GM19397 (cell line): Measurements from ENCODE around the gene FAM83G.

Experiments used
- ATAC-seq: cut with Tn5 transposase; IDR thresholded peaks from one replicate; pipeline ENCODE4 v1.9.1; 2021; ENCODE audit warnings: mild to moderate bottlenecking, moderate library complexity; ENCODE audit not compliant: unreplicated experiment

The FAM83G gene

GRCh38 chr17:18970582-18971480 is 33.7 kb downstream of the FAM83G start:
- ATAC-seq, result no peak

GRCh38 chr17:18968945-18969887 is 35.3 kb downstream of the FAM83G start:
- no peak for ATAC-seq

- ATAC-seq, result no peak
Observed at GRCh38 chr17:18968345-18968744, 36.2 kb downstream of the FAM83G start.

- no peak for ATAC-seq
Observed at GRCh38 chr17:18967916-18968315, 36.6 kb downstream of the FAM83G start.

GRCh38 chr17:18966831-18967624 is 37.5 kb downstream of the FAM83G start:
- ATAC-seq, result no peak

GRCh38 chr17:18965530-18966236 is 38.9 kb downstream of the FAM83G start:
- no peak for ATAC-seq

- no peak for ATAC-seq
Observed at GRCh38 chr17:18964550-18964949, 40.0 kb downstream of the FAM83G start.

GRCh38 chr17:18964018-18964351 is 40.6 kb downstream of the FAM83G start:
- ATAC-seq, result no peak

- ATAC-seq, result no peak
Observed at GRCh38 chr17:18963126-18964017, 41.2 kb downstream of the FAM83G start.

GRCh38 chr17:18962494-18962815 is 42.1 kb downstream of the FAM83G start:
- no peak for ATAC-seq

GRCh38 chr17:18961634-18962493 is 42.7 kb downstream of the FAM83G start:
- ATAC-seq, result no peak

- peak; percentile 76 for ATAC-seq
Observed at GRCh38 chr17:18960803-18961511, 43.6 kb downstream of the FAM83G start.

GRCh38 chr17:18960241-18960665 is 44.3 kb downstream of the FAM83G start:
- ATAC-seq, result no peak

GRCh38 chr17:18959845-18960240 is 44.7 kb downstream of the FAM83G start:
- ATAC-seq, result no peak

- no peak for ATAC-seq
Observed at GRCh38 chr17:18959071-18959844, 45.3 kb downstream of the FAM83G start.

GRCh38 chr17:18958611-18959010 is 46.0 kb downstream of the FAM83G start:
- ATAC-seq, result no peak

GRCh38 chr17:18957831-18958230 is 46.7 kb downstream of the FAM83G start:
- no peak for ATAC-seq
